ENCODE results near the gene UVRAG. TPM values are rescaled to one million over a fixed set of nuclear protein-coding genes. Genes with fewer than 3 reads are reported as not detected.

The UVRAG gene
- total RNA-seq, 1 experiment from 2014 or later: 13.0 TPM

GRCh38 chr11:76179147-76179546, 364.1 kb downstream of the UVRAG start:
- Histone ChIP-seq H3K4me1 (ENCODE audit: insufficient read depth, low read length) (no peaks in the 10 kb centered on the region), H3K36me3 (ENCODE audit: low read depth, low read length) (no peaks in the 10 kb centered on the region), H3K27ac (ENCODE audit: low read length) (no peak overlapping the region), H2AFZ (ENCODE audit: low read length) (no peak overlapping the region), H3K4me3 (ENCODE audit: low read length) (no peak overlapping the region), H3K27me3 (ENCODE audit: low read length) (no peaks in the 10 kb centered on the region), H4K20me1 (ENCODE audit: low read length) (no peaks in the 10 kb centered on the region), H3K9me2 (replicated peaks; ENCODE audit: low read length) (no peaks in the 10 kb centered on the region), H3F3A (ENCODE audit: low read length, unreplicated experiment) (no peaks in the 10 kb centered on the region), H3K79me2 (ENCODE audit: low read length) (no peaks in the 10 kb centered on the region), H3K9me3 (ENCODE audit: low read length) (no peaks in the 10 kb centered on the region), H3K4me2 (ENCODE audit: low read length) (no peak overlapping the region), H3K9ac (ENCODE audit: low read length) (no peak overlapping the region)
- CTCF ChIA-PET: no interaction called here
- POLR2A ChIA-PET (ENCODE audit: unreplicated experiment): no interaction called here
- ATAC-seq: no peak
- no peak for DNase-seq
- TF ChIP-seq CTCF (conservative IDR thresholded peaks at IDR 0.05; ENCODE audit: low read depth, low read length) (no peak), EZH2 (IDR thresholded peaks at IDR 0.05; ENCODE audit: low read length, unreplicated experiment) (no peak), EZH2phosphoT487 (IDR thresholded peaks at IDR 0.05; ENCODE audit: borderline replicate concordance, low read length) (no peak)
- no TSS peak for BruUV-seq (replicated peaks)
- intact Hi-C loops (cut with micrococcal nuclease): no loop called here

- no TSS peak for BruUV-seq (replicated peaks)
- intact Hi-C loops (cut with micrococcal nuclease): no loop called here
- POLR2A ChIA-PET (ENCODE audit: unreplicated experiment): no interaction called here
Measured at GRCh38 chr11:76181371-76181770, 366.4 kb downstream of the UVRAG start.

GRCh38 chr11:76184551-76184993, 369.6 kb downstream of the UVRAG start:
- DNase-seq (no peak), ATAC-seq (no peak)
- TF ChIP-seq CTCF (conservative IDR thresholded peaks at IDR 0.05; ENCODE audit: low read depth, low read length) (no peak), EZH2 (IDR thresholded peaks at IDR 0.05; ENCODE audit: low read length, unreplicated experiment) (no peak), EZH2phosphoT487 (IDR thresholded peaks at IDR 0.05; ENCODE audit: borderline replicate concordance, low read length) (no peak)
- ChIA-PET CTCF (no interaction called here), POLR2A (ENCODE audit: unreplicated experiment) (no interaction called here)
- Histone ChIP-seq H3K27me3 (ENCODE audit: low read length) (no peaks in the 10 kb centered on the region), H3K9me2 (replicated peaks; ENCODE audit: low read length) (no peaks in the 10 kb centered on the region), H3K79me2 (ENCODE audit: low read length) (no peaks in the 10 kb centered on the region), H2AFZ (ENCODE audit: low read length) (no peak overlapping the region), H3K9me3 (ENCODE audit: low read length) (no peaks in the 10 kb centered on the region), H3K36me3 (ENCODE audit: low read depth, low read length) (no peaks in the 10 kb centered on the region), H3K4me3 (ENCODE audit: low read length) (no peak overlapping the region), H3K4me2 (ENCODE audit: low read length) (no peak overlapping the region), H3K4me1 (ENCODE audit: insufficient read depth, low read length) (no peaks in the 10 kb centered on the region), H3K9ac (ENCODE audit: low read length) (no peak overlapping the region), H3F3A (ENCODE audit: low read length, unreplicated experiment) (no peaks in the 10 kb centered on the region), H3K27ac (ENCODE audit: low read length) (no peak overlapping the region), H4K20me1 (ENCODE audit: low read length) (no peaks in the 10 kb centered on the region)
- BruUV-seq (replicated peaks): no TSS peak
- intact Hi-C loops (cut with micrococcal nuclease): no loop called here

More at GRCh38 chr11:76181371-76181770, 366.4 kb downstream of the UVRAG start:
- H3K36me3 ChIP-seq (ENCODE audit: low read depth, low read length): no peaks in the 10 kb centered on the region
- no peak for DNase-seq
- no peaks in the 10 kb centered on the region for H3K79me2 ChIP-seq (ENCODE audit: low read length)
- H2AFZ ChIP-seq (ENCODE audit: low read length): no peak overlapping the region
- ATAC-seq: no peak
- no peaks in the 10 kb centered on the region for H3F3A ChIP-seq (ENCODE audit: low read length, unreplicated experiment)
- H3K27ac ChIP-seq (ENCODE audit: low read length): no peak overlapping the region
- no peaks in the 10 kb centered on the region for H3K27me3 ChIP-seq (ENCODE audit: low read length)
- H3K4me1 ChIP-seq (ENCODE audit: insufficient read depth, low read length): no peaks in the 10 kb centered on the region
- H3K9me3 ChIP-seq (ENCODE audit: low read length): no peaks in the 10 kb centered on the region
- no peak overlapping the region for H3K4me3 ChIP-seq (ENCODE audit: low read length)
- CTCF ChIA-PET: no interaction called here
- TF ChIP-seq CTCF (conservative IDR thresholded peaks at IDR 0.05; ENCODE audit: low read depth, low read length) (no peak), EZH2 (IDR thresholded peaks at IDR 0.05; ENCODE audit: low read length, unreplicated experiment) (no peak), EZH2phosphoT487 (IDR thresholded peaks at IDR 0.05; ENCODE audit: borderline replicate concordance, low read length) (no peak)
- no peak overlapping the region for H3K4me2 ChIP-seq (ENCODE audit: low read length)
- H3K9me2 ChIP-seq (replicated peaks; ENCODE audit: low read length): no peaks in the 10 kb centered on the region
- no peak overlapping the region for H3K9ac ChIP-seq (ENCODE audit: low read length)
- no peaks in the 10 kb centered on the region for H4K20me1 ChIP-seq (ENCODE audit: low read length)

Measured in PC-3 (cell line).